Fibroblast of lung (primary cell): ENCODE data around the gene PAPPA.

Experiments
- CTCF ChIP-seq, 2 donors: IDR thresholded peaks in 1 of 2; conservative IDR thresholded peaks in 1 of 2; 1 replicate in 1 of 2; 2 replicates in 1 of 2; pipeline ENCODE4 v1.5.1; 2011 to 2012; ENCODE audit warnings: low read length in 2 of 2, control low read depth in 1 of 2, inconsistent platforms in 1 of 2, low read depth in 1 of 2, mild to moderate bottlenecking in 1 of 2
- EZH2 ChIP-seq: IDR thresholded peaks from 2 replicates; pipeline ENCODE4 v1.5.1; 2012; ENCODE audit warnings: low read length, control low read depth, mild to moderate bottlenecking; ENCODE audit errors: missing control alignments

GRCh38 chr9:116247284-116247683 lies 93.7 kb downstream of the PAPPA start:
- no peak for TF ChIP-seq CTCF (conservative IDR thresholded peaks at IDR 0.05 in 1 of 2, IDR thresholded peaks at IDR 0.05 in 1 of 2; ENCODE audit: low read depth in 1 of 2, low read length in 2 of 2)
- no peak for TF ChIP-seq EZH2
